GM21423 (cell line): ENCODE data around the gene ARHGEF2.
"Not testable (repeated sequence)": the region's sequence is repeated elsewhere in the genome, so short reads cannot be mapped to it uniquely, and the experiment has no call there.

Experiments
- ATAC-seq: cut with Tn5 transposase; IDR thresholded peaks from one replicate; pipeline ENCODE4 v1.9.1; 2021; ENCODE audit warnings: mild to moderate bottlenecking, moderate library complexity; ENCODE audit not compliant: unreplicated experiment

The ARHGEF2 gene

DNA sequence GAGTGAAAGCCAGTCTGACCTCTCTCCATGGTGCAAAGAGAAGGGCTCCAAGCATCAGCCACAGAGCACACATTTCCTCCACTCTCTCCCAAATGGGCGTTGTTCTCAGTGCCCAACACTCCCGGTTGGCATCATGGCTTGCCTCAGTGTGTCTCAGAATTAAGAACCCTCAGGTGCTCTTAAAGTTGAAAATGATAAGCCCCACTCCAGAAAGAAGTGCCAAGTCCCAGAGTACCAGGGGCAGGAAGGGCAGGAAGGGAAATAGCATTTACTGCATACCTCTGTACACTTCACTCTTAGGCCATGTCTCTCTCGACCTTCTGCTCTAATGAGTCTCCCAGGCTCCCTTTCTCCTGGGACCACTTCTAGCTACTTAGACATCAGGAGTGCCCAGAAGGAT is 15.2 kb upstream of the ARHGEF2 start:
- no peak for ATAC-seq

DNA sequence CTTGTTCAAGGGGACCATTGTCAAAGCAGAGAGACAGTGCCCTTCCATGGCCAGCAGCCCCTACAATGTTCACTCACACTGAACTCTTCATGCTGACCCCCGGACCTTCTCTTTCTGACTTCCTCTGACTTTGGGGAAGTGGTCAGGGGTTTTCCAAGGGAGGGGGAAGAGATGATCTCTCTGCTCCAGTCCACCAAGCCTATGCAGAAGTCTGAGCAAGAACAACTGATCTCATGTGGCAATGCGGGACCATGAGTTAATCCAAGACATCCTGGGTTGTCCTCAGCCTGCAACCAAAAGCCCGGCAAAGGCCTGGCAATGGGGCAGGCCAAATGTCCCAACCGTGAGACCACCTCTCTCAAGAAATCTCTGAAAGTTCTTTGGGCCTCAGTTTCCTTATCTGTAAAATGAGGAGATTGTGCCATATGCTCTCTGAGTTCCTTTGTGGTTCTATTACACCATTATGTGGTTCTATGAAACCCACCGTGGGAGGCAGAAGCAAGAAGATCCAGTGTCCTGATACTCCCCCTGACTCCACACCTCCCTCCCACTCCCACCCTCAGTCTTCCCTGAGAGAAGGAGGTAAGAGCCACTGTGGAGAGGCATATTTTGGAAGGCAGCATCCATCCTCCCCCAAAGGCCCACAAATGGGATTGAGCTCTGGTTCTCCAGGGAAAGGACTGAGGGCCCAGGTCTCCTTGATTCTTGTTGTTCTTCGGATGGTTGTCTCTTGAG is 11.8 kb upstream of the ARHGEF2 start:
- no peak for ATAC-seq

DNA sequence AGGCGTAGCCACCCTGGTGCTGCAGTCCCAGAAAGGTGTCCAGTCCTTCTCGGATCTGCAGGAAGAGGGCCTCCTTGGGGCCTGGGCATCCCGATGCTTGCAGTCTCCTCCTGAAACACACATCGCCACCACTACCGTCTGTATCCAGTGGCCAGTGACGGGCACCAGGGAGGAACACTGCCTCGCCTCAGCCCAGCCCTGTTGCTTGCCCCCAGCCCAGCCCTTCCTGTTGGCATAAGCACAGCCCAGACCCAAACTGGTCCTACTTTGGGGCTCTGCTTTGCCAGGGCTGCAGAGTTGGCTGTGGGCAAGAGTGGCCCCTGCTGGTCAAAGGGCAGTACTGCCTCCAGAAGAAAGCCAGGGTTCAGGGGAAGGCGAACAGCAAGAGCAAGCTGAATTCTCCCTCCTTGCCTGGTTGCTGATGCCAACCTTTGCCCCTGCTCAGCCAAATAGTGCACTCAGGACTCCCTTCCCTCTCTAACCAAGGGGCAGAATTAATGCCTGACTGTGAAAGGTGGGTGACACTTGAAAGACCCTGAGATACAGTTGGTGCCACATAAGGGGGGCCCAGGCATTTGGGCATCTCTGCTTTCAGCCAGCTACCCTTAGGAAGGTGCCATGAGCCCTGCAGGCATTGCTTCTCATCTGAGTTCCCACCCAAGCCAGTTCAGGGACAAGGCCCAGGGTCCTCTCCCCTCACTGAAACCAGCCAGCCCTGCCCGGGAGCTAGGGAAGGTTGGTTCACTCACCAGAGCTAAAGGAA is 11.1 kb upstream of the ARHGEF2 start:
- ATAC-seq, result no peak

DNA sequence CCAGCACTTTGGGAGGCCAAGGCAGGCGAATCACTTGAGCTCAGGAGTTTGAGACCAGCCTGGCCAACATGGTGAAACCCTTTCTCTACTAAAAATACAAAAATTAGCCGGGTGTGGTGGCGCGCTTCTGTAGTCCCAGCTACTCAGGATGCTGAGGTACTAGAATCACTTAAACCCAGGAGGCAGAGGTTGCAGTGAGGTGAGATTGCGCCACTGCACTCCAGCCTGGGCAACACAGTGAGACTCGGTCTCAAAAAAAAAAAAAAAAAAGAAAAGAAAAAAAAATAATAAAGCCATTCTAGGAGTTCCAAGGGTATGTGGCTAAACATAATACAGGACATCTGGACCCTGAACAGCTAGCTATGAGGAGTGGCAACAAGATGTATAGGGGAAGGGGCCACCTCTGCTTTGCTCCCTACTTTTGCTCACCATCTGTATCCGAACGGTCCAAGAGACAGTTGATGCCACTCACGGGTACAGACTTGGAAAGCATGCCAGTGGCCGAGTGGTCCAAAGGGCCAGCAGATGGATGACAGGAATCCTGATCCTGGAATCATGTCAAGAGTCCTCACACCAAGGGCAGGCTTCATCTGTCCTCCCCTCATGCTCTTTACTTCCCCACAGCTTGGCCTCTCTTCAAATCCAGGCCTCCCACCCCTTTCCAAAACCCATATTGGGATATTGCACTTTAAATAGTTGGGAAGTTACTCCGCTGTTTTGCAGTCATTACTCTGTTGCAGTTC is 6.7 kb upstream of the ARHGEF2 start:
- ATAC-seq, result not testable (repeated sequence)

DNA sequence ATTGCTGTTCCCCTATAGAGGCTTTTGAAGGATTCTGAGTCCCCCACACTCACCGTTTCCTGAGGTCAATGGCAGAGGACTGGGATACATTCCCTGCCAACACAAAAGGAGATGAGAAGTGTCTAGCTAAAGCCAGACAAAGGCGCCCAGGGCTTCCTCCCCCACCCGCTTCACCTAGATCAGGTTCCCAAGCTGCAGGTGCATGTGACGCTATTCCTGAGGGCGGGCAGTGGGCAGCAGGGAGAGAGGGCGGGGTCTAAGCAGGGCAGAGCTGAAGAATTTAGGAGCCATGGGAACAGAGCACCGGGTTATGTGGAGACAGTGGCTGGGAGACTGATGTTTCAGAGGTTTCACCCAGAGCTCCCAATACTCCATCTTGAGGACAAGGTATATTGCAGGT is 6.0 kb upstream of the ARHGEF2 start:
- no peak for ATAC-seq

DNA sequence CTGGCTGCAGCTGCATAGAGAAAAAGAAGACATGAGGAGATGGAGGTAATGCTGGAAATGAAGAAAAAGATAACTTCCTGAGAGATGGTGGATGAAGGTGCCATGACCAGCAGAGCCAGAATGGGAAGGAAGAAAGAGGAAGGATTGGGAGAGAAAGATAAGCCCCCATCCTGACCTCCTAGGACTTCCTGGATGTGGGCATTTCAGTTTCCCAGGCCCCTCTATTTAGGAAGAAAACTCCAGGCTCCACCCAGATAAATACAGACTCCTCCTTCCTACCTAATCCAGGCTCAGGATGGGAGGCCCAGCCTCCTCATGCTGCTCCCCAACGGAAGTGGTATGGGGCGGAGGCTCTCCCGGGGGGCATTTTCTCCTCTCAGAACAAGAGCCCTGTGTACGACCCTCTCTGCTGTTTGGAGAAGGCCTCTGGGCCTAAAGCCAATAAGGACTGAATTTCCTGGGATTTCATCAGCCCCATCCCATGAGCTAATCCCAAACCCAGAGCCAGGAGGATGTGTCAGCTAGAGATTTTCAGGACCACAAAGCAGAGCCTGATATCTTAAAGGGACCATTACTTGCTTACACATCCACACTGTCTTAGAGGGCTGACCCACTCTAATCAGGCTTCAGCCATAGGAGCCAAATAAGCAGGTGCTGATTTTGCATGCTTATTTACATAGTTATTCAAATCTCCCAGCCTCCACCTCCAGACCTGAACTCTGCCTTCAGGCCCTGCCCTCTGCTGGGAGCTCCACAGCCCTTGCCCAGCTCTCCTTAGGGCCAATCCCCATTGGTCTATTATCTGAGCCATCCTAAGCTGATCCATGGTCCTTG is 5.1 kb upstream of the ARHGEF2 start:
- no peak for ATAC-seq

DNA sequence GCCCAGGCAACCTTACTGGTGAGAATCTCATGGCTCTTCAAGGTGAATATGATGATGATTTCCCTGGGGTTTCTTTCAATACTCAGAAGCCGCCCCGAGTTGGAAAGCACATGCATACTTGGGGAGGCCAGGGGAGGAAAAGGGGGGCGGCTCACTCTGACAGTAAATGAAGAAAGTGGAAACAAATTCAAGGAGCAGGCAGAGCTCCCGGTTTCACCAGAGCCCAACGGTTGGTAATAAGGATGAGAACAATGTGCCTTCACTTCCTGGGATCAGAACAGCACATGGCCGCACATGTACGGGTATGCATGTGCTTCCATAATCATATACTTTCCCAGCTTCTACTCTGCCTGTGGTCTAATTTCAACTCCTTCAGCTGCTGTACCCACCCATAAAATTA is 3.8 kb upstream of the ARHGEF2 start:
- no peak for ATAC-seq

DNA sequence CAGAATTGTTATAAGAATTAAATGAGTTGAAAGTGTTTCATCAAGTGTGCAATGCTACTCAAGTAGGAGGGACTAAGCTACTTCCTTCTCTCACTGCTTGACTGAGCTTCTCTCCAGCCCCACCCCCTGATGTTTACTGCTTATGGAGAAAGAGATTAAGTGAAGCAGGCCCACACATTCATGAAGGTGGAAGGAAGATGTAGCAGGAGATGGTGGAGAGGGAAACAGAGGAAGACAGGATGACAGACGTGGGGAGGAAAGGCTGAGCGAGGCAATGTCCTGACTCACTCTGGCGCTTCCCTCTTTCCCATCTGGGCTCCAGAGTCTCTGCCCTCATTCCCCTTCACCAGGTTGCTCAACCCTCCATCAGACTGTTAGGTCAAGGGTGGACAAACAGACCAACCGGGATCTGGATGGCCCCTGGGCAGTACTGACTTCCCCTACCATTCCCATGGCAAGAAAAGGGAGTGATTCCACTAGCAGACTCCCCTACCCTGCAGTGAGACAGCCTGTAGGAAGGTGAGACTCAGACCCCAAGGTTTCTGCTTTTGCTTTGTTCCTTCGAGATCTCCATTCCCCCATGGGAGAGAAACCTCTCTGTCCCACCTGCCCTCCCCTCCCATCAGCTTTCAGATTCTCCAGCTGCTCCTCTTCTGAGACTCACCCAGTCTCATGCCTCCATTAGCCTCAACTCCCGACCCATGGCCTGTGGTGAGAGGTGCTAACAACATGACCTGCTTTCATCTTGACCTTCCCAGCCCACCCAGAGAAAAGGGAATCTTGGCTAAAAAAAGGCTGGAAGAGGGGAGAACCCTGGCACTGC is 3.1 kb upstream of the ARHGEF2 start:
- no peak for ATAC-seq

DNA sequence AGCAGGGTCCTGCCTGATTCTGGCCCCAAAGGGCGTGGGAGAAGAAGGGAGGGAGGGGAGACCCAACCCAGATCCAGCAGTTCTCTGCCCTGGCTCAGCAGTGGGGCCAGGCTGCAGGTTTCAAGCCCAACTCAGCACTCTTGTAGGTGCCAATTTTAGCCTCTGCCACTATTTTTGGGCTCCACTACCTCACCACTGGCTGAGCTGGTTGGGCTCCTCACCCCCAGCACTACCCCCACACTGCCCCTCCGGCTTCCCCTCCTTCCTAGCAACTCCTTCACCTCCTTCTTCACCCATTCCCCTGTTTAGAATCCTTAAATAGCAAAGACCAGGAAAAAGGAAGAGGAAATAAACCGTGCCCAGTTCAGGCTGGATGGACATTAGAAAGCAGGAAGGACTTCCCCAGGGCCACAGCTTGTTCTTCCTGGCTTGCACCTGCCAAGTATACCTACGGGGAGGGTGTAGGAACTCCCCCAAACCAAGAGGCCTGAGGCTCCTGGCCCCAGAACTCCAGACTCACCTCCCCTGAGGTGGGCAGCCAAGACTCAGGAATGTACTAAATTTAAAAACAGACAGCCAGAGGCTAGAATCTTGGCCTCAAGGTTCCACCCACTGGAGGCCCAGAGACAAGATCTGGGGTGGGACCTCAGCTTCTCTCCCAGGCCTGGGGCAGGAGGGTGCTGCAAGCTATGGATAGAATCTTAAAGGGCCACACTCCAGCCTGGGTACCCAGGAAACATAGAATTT is 1.4 kb upstream of the ARHGEF2 start:
- ATAC-seq, result no peak

DNA sequence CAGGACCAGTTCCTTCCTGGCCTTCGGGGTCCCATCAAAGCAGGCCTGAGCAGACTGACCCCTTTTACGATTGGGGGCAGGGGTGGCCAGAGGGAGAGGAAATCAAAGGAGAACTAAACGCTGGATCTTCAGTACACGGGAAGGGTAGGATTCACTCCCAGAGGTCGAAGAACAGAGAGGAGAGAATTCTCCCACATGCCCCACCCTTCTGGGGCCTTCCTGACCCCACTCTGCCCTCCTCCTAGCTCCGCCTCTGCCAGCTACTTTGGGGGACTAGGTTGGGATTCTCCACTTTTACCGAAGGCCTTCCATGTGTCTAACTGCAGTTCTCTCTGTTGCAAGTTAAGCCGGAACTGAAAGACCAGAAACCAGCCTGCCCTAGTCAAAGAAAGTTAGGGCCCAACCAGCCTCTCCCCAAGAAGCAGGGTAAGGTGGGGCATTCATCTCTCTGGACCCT is 654 bp upstream of the ARHGEF2 start:
- ATAC-seq, result no peak

DNA sequence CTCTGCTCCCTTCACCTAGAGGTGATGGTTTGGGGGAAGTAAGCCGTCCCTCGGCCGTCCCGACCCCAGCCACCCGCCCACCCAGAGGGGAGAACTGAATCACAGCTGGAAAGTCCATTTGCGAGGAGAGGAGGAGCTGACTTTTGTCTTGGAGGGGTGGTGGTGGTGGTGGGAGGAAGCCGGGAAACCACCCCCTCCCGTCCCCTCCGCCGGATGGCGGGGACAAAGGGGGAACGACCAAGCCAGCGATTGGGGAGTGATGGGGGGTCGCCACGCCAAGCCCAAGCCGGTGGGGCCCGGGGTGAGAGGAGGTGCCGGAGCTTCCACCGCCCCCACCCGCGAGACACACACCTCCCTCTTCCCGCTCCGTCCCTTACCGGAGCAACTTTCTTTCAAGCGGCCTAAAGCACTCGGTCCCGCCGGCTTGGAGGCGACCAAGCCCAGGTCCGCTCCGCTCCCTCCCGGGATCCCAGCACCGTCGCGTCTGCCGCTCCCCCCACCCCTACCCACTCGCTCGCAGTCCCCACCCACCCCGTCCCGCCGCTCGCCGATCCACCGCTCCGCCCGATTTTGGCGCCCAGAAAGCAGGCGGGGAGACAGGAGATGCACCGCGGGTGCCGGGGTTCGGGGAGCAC is 540 bp downstream of the ARHGEF2 start:
- ATAC-seq, result no peak

DNA sequence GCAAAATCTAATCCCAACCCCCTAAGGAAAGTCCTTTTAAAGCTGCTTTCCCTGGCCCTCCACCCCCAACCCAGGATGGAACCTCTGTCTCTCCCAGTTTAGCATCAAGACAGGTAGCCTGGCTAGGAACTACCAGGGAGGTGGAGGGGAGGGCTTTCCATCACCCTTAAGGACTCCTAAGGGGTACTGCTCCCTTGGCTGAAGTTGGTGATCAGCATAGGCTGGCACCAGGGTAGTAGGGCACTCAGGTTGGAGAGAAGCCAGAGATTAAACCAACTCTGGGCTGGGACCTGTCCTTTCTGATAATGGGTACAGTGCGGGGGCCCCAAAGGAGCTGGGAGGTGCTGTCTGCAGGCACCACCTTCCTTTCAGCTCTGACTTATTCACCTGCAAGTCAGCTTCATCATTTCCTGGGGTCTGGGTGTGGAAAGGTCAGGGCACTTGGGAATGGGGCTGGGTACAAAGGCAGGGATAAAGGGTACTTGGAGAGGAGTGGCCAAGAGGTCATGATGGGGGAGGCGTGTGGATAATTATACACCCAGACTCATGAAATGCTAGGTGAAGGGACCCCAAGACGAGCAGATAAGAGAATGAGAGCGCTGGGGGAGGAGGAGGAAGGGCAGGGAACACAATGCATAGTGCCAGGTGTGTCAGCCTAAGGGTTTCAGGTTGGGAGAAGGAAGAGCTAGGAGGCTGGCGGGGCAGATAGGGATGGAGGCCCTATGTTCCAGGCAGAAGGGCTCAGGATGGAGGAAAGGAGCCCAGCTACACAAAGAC is 1.2 kb downstream of the ARHGEF2 start:
- ATAC-seq, result no peak

DNA sequence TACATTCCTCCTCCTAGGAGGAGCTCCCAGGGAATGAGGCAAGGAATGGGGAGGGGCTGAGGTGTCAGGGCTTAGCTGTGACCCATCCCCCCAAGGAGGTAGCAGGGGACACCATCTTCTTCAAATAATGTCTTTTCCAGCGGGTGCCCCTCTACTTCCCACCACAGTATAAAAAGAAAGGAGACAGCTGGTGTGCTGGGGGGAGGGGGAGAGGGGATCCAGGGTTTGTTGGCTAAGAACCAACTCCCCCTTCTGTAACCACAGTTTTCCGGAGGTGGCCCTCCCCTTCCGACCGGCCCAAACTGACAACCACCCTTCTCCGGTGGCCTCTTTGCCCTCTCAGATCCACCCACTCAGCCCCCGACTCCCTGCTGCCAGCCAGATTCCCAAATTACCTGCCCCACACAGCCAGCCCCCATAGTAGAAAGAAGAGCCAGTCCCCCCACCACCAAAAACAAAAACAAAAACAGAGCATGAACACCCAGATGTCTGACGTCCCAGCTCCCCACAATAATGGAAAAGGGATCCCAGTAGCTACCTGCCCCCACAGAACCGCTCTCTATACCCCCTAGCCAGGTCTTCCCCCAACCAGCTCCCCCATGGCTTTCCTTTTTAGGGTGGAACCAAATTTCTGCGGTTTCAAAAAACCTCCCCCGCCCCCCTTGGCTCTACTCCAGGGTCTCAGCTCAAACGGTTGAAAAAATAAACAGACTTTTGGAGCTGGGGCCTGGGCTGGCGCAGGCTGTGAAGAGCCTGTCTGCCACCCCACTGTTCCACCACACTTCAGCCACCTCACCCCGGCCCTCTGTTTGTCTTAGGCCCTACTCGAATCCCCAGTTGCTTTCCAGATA is 2.1 kb downstream of the ARHGEF2 start:
- no peak for ATAC-seq

DNA sequence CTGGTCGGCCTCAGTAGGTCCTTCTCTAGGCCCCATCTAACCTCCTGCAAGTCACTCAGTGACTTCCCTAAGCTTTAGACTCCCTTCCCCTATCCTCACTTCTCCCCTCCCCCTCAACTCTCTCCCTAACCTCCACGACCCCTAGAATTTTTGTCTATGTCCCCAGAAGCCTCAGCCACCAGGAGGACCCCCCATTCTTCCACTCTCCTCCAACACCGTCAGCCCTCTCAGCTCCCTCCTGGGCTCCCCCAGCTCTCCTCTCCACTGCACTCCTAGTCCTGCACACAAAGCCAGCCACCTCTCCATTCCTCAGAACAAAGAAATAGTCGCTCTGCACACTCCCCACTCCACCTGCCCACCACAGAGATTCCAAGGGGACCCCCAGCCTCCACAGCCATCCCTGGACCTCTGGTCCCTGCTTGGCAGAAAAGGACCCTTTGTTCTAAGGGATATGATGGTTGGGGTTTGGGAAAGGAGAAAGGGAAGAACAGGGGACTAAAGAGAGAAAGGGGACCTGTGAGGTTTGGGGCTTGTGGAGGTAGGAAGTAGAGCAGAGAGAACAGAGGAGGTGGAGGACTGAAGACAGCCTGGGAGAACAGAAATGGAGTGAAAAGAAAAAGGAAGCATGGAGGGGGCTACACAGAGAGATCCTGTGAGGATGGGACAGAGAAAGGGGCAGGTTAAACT is 2.8 kb downstream of the ARHGEF2 start:
- no peak for ATAC-seq

DNA sequence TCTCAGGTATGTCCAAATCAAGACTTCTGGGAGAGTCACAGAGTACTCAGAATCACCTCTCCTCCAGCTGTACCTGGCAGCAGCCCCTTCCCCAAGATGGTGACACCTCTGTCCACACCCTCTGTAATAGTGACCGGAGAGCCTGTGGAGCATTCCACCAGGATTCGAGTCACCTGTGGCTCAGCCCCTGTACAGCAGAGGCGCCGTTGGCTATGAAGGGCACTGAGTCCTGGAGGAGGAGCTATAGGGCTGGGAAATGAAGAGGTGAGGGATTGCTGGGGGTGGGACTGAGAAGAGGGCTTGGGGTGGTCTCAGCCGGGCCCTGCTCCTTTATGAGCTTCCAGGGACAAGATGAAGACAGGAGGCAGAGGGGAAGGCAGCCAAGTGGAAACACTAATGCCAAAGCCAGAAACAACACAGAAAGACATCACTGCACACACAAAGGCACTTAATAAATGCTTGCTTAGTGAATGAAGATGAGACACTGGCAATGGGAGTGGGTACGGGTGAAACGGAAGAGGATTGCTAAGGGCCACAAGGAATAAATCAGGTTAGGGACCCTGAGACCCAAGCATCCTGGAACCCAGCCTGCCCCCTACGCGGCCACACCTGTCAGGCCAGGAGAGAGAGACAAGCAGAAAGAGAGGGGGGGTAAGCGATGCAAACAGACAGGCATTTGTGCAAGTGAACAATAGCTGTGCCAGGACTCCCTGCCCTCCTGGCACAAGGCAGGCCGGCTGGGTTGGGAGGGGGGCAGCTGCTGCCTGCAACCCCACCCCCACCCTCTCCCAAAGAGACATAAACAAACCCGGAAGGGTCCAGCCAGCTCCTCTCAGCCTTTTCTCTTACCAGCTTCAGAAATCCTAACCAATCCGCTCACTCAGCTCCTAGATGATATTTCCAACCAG is 3.9 kb downstream of the ARHGEF2 start:
- ATAC-seq, result no peak

DNA sequence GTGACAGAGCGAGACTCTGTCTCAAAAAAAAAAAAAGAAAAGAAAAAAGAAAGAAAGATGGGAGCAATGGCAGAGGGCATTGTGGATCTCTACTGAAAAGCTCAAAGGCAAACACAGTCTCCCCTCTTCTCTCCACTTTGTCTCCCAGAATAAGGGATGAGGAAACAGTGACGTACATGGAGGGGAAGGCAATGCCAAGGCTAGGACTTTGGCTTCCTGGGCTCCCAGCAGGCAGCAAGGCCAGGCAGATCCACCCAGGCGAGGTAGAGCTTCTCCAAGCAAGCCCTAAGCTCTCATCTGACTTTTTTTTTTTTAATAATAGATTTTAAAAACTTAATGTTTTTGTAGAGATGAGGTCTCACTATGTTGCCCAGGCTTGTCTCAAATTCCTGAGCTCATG is 4.6 kb downstream of the ARHGEF2 start:
- ATAC-seq, result no peak
